K562 (cell line): Measurements from ENCODE around the gene FUT2. TPM values are rescaled to one million over a fixed set of nuclear protein-coding genes. Genes with fewer than 3 reads are reported as not detected.

Experiments used
- CBX5 ChIP-seq: IDR thresholded peaks from 2 replicates; pipeline ENCODE4 v1.6.1; 2014; ENCODE audit warnings: low read depth, borderline replicate concordance
- FOXA3 ChIP-seq, 2 experiments: fragments of 450-650 bp in 1 of 2; sonication (generic) in 1 of 2; formaldehyde crosslinking; IDR thresholded peaks in 1 of 2; conservative IDR thresholded peaks in 1 of 2; 2 replicates each; pipeline versions ENCODE4 v1.4.0 to v1.8.0; 2020 to 2022; ENCODE audit warnings: mild to moderate bottlenecking in 2 of 2, missing genetic modification reagents in 1 of 2
- HDAC6 ChIP-seq: IDR thresholded peaks from 2 replicates; pipeline ENCODE4 v1.6.1; 2012; ENCODE audit warnings: low read depth, mild to moderate bottlenecking, control low read depth, inconsistent platforms, low read length, moderate library complexity
- HEY1 ChIP-seq: fragments of 250-450 bp; sonication (Bioruptor Pico); IDR thresholded peaks from 2 replicates; pipeline ENCODE4 v1.5.0; 2020; ENCODE audit warnings: mild to moderate bottlenecking, moderate library complexity, borderline replicate concordance
- NR2F6 ChIP-seq: fragments of 450-650 bp; formaldehyde crosslinking; IDR thresholded peaks from 2 replicates; pipeline ENCODE4 v1.4.0; 2020; ENCODE audit warnings: mild to moderate bottlenecking
- SMARCB1 ChIP-seq: IDR thresholded peaks from 2 replicates; pipeline ENCODE4 v1.6.1; 2011; ENCODE audit warnings: improper control_type of control experiment, low read depth; ENCODE audit not compliant: insufficient read length
- SREBF1 ChIP-seq: fragments of 150-350 bp; IDR thresholded peaks from 2 replicates; pipeline ENCODE4 v1.6.1; 2014; ENCODE audit warnings: antibody characterized with exemption, low read depth, low read length, borderline replicate concordance
- ZNF184 ChIP-seq: sonication (generic); formaldehyde crosslinking; IDR thresholded peaks from 2 replicates; pipeline ENCODE4 v1.5.0; 2020; ENCODE audit warnings: missing genetic modification reagents
- ZNF311 ChIP-seq: fragments of 250-450 bp; sonication (Bioruptor Pico); IDR thresholded peaks from 2 replicates; pipeline ENCODE4 v1.4.0; 2020; ENCODE audit warnings: mild to moderate bottlenecking, moderate library complexity
- polyA plus RNA-seq, 8 experiments: library from polyadenylated mRNA; depleted of rRNA in 4 of 8; stranded (reverse) in 5 of 8; unstranded in 3 of 8; fragments of >200 nt; fragmentation: Nextera tagmentation in 2 of 8; fragmentation: Illumina TruSeq in 1 of 8; extraction: Ambion mirVana in 2 of 8; extraction: Trizol in 1 of 8; gene quantifications; 2 replicates each; pipeline versions ENCODE4 v1.2.1 to v1.2.3, GENCODE V29; 2011 to 2014; ENCODE audit warnings: inconsistent platforms in 1 of 8, missing spikeins in 1 of 8
- total RNA-seq, 7 experiments: library from RNA; depleted of rRNA in 6 of 7; stranded (reverse); fragments of >200 nt in 6 of 7; fragmentation: Illumina TruSeq in 2 of 7; extraction: Trizol in 2 of 7; gene quantifications; 2 replicates each; pipeline versions ENCODE4 v1.2.1 to v1.2.3, GENCODE V29; 2011 to 2021; ENCODE audit warnings: low replicate concordance in 1 of 7
- TF ChIP-seq, protein P1 (sequence below), 2 experiments: fragments of 450-650 bp; IDR thresholded peaks; 2 replicates each; pipeline ENCODE4 v1.6.1; 2016; ENCODE audit warnings: mild to moderate bottlenecking in 2 of 2, borderline replicate concordance in 1 of 2, low read depth in 1 of 2, moderate library complexity in 1 of 2
- TF ChIP-seq, protein P2 (sequence below): fragments of 450-650 bp; IDR thresholded peaks from 2 replicates; pipeline ENCODE4 v1.6.1; 2017; ENCODE audit warnings: antibody characterized with exemption, mild to moderate bottlenecking
- TF ChIP-seq, protein P3 (sequence below): fragments of 250-450 bp; sonication (Bioruptor Pico); IDR thresholded peaks from 2 replicates; pipeline ENCODE4 v1.5.0; 2021; ENCODE audit warnings: mild to moderate bottlenecking, borderline replicate concordance

FUT2 gene
- total and polyA plus RNA-seq, 9 of the 15 experiments (the other 6 are each of a cell fraction or from before 2014, with no cell fraction given) = 0.03 to 0.04 TPM; not detected in 7

DNA sequence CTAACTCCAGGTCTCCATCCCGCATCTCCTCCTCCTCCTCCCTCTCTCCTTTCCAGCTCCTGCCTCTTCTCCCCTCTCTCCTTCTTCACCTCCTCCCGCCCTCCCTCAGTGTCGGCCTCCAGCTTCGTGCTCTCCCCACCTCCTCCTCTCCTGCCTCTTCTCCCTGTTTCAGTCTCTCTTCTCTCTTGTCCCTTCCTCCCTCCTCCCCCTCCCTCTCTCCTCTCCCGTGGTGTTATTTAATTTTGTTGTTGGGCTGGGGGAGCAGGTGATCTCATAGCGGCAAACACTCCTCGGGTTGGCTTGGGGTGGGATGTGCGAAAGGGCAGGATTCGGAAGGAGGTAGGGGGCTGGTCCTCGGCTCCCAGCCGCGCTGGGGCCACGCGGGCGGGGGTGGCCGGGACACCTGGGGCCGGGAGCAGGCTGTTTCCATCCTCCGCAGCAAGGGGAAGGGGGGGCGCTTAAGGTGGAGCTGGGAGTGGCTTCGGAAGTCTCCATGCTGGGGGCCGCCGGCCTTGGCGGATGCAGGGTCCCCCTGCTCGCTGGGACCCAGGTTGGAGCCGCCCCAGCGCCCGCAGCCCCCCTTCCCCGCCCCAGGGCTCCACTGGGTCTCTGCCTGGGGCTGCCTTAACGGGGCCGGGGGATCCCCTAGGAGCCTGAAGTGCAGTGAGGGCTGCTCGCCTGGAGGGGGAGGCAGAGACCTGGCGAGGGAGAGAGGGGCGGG is 49.6 kb upstream of the FUT2 start, which contains the start of gene CA11 (continued):
- TF ChIP-seq, protein P1, sequence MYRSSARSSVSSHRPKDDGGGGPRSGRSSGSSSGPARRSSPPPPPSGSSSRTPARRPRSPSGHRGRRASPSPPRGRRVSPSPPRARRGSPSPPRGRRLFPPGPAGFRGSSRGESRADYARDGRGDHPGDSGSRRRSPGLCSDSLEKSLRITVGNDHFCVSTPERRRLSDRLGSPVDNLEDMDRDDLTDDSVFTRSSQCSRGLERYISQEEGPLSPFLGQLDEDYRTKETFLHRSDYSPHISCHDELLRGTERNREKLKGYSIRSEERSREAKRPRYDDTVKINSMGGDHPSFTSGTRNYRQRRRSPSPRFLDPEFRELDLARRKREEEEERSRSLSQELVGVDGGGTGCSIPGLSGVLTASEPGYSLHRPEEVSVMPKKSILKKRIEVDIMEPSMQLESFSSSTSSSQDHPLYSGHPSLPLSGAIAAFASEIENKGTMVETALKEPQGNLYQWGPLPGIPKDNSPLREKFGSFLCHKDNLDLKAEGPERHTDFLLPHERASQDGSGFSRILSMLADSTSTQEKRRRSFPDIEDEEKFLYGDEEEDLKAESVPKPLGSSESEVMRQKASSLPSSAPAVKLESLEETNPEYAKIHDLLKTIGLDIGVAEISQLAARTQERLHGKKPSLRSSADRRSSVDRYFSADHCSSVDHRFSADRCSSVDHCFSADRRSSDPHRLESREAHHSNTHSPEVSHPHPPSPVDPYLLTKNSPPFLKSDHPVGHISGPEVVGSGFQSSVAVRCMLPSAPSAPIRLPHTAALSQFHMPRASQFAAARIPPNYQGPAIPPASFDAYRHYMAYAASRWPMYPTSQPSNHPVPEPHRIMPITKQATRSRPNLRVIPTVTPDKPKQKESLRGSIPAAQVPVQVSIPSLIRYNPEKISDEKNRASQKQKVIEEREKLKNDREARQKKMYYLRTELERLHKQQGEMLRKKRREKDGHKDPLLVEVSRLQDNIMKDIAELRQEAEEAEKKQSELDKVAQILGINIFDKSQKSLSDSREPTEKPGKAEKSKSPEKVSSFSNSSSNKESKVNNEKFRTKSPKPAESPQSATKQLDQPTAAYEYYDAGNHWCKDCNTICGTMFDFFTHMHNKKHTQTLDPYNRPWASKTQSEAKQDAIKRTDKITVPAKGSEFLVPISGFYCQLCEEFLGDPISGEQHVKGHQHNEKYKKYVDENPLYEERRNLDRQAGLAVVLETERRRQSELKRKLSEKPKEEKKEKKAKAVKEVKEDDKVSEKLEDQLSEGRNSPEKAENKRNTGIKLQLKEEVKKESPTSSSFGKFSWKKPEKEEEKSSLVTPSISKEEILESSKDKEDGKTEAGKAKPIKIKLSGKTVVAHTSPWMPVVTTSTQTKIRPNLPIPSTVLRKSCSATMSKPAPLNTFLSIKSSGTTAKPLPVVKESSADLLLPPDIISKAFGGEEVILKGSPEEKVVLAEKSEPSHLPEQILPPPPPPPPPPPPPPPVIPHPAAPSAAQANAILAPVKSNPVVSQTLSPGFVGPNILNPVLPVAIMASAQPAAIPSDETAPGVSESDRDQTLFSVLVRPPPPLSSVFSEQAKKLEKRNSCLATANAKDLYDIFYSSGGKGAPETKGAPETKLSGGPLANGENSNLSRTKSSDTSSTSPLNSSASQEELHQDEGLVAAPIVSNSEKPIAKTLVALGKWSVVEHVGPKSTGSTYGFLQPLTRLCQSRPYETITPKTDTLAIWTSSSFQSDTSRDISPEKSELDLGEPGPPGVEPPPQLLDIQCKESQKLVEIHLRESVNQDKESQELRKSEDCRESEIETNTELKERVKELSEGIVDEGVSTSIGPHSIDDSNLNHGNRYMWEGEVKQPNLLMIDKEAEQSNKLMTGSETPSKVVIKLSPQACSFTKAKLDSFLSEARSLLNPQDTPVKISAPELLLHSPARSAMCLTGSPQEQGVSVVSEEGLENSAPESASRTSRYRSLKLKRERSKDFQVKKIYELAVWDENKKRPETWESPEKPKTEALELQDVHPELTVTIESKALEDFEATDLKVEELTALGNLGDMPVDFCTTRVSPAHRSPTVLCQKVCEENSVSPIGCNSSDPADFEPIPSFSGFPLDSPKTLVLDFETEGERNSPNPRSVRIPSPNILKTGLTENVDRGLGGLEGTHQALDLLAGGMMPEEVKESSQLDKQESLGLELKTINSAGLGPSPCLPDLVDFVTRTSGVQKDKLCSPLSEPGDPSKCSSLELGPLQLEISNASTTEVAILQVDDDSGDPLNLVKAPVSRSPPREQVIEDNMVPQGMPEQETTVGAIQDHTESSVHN (IDR thresholded peaks at IDR 0.05; ENCODE audit: borderline replicate concordance in 1 of 2, low read depth in 1 of 2) = no peak
- TF ChIP-seq ZNF184 (no peak), CBX5 (no peak), ZNF311 (CRISPR knock-in tag) (no peak), SMARCB1 (no peak), FOXA3 (CRISPR knock-in tag; conservative IDR thresholded peaks at IDR 0.05 in 1 of 2, IDR thresholded peaks at IDR 0.05 in 1 of 2) (no peak), HDAC6 (no peak), SREBF1 (no peak), NR2F6 (CRISPR knock-in tag) (no peak), HEY1 (CRISPR knock-in tag) (no peak)
- TF ChIP-seq, protein P2, sequence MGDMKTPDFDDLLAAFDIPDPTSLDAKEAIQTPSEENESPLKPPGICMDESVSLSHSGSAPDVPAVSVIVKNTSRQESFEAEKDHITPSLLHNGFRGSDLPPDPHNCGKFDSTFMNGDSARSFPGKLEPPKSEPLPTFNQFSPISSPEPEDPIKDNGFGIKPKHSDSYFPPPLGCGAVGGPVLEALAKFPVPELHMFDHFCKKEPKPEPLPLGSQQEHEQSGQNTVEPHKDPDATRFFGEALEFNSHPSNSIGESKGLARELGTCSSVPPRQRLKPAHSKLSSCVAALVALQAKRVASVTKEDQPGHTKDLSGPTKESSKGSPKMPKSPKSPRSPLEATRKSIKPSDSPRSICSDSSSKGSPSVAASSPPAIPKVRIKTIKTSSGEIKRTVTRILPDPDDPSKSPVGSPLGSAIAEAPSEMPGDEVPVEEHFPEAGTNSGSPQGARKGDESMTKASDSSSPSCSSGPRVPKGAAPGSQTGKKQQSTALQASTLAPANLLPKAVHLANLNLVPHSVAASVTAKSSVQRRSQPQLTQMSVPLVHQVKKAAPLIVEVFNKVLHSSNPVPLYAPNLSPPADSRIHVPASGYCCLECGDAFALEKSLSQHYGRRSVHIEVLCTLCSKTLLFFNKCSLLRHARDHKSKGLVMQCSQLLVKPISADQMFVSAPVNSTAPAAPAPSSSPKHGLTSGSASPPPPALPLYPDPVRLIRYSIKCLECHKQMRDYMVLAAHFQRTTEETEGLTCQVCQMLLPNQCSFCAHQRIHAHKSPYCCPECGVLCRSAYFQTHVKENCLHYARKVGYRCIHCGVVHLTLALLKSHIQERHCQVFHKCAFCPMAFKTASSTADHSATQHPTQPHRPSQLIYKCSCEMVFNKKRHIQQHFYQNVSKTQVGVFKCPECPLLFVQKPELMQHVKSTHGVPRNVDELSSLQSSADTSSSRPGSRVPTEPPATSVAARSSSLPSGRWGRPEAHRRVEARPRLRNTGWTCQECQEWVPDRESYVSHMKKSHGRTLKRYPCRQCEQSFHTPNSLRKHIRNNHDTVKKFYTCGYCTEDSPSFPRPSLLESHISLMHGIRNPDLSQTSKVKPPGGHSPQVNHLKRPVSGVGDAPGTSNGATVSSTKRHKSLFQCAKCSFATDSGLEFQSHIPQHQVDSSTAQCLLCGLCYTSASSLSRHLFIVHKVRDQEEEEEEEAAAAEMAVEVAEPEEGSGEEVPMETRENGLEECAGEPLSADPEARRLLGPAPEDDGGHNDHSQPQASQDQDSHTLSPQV = no peak
- TF ChIP-seq, protein P3, sequence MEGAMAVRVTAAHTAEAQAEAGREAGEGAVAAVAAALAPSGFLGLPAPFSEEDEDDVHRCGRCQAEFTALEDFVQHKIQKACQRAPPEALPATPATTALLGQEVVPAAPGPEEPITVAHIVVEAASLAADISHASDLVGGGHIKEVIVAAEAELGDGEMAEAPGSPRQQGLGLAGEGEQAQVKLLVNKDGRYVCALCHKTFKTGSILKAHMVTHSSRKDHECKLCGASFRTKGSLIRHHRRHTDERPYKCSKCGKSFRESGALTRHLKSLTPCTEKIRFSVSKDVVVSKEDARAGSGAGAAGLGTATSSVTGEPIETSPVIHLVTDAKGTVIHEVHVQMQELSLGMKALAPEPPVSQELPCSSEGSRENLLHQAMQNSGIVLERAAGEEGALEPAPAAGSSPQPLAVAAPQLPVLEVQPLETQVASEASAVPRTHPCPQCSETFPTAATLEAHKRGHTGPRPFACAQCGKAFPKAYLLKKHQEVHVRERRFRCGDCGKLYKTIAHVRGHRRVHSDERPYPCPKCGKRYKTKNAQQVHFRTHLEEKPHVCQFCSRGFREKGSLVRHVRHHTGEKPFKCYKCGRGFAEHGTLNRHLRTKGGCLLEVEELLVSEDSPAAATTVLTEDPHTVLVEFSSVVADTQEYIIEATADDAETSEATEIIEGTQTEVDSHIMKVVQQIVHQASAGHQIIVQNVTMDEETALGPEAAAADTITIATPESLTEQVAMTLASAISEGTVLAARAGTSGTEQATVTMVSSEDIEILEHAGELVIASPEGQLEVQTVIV (CRISPR knock-in tag) = no peak
